Mucosa of rectum (tissue), 2 donors: ENCODE measurements around the gene SMIM5.
"Not testable (repeated sequence)": the region's sequence is repeated elsewhere in the genome, so short reads cannot be mapped to it uniquely, and the experiment has no call there.

Experiments
- H3K27ac ChIP-seq, 2 donors: one replicate each; pipeline ENCODE4 v1.7.0; 2013; ENCODE audit warnings: inconsistent platforms in 2 of 2, low read depth in 2 of 2, low read length in 2 of 2
- H3K27me3 ChIP-seq, 2 donors: one replicate each; pipeline ENCODE4 v1.7.0; 2013; ENCODE audit warnings: low read length in 2 of 2; ENCODE audit not compliant: control insufficient read depth in 2 of 2, insufficient read depth in 2 of 2
- H3K36me3 ChIP-seq, 2 donors: one replicate each; pipeline ENCODE4 v1.7.0; 2013; ENCODE audit warnings: low read length in 2 of 2; ENCODE audit not compliant: control insufficient read depth in 2 of 2, insufficient read depth in 2 of 2
- H3K4me1 ChIP-seq, 2 donors: one replicate each; pipeline ENCODE4 v1.7.0; 2013; ENCODE audit warnings: low read length in 2 of 2, mild to moderate bottlenecking in 1 of 2; ENCODE audit not compliant: control insufficient read depth in 2 of 2, insufficient read depth in 2 of 2
- H3K4me3 ChIP-seq, 2 donors: one replicate each; pipeline ENCODE4 v1.7.0; 2013; ENCODE audit warnings: low read length in 2 of 2
- H3K9ac ChIP-seq, 2 donors: one replicate each; pipeline ENCODE4 v1.7.0; 2013; ENCODE audit warnings: low read length in 2 of 2, low read depth in 1 of 2, mild to moderate bottlenecking in 1 of 2
- H3K9me3 ChIP-seq, 2 donors: one replicate each; pipeline ENCODE4 v1.7.0; 2013; ENCODE audit warnings: low read length in 2 of 2; ENCODE audit not compliant: control insufficient read depth in 2 of 2
- donor health status: healthy.
- donor health status: Normal muscosa, but diverticular disease.

Gene SMIM5

GRCh38 chr17:75633486-75634375, 497 bp downstream of the SMIM5 start:
- peak overlapping the region; percentile 70 to 80 for H3K27ac ChIP-seq
- H3K9ac ChIP-seq, result peak overlapping the region; percentile 56 to 64
- H3K27me3 ChIP-seq, result no peaks in the 10 kb centered on the region
- H3K4me3 ChIP-seq, result peak overlapping the region; percentile 30 to 31
- peaks cover 46 to 56% of the 10 kb centered on the region in 2 donors for H3K4me1 ChIP-seq
- H3K36me3 ChIP-seq, result peaks cover 0 to 6% of the 10 kb centered on the region in 2 donors
- no peaks in the 10 kb centered on the region for H3K9me3 ChIP-seq

GRCh38 chr17:75634376-75634740, 1.1 kb downstream of the SMIM5 start:
- Histone ChIP-seq H3K27ac (peak overlapping the region in 1 of 2 donors; percentile 80), H3K4me1 (peaks cover 46 to 56% of the 10 kb centered on the region in 2 donors), H3K4me3 (peak overlapping the region; percentile 30 to 31), H3K27me3 (no peaks in the 10 kb centered on the region), H3K9me3 (no peaks in the 10 kb centered on the region), H3K36me3 (peaks cover 0 to 6% of the 10 kb centered on the region in 2 donors), H3K9ac (peak overlapping the region in 1 of 2 donors; percentile 64)

- Histone ChIP-seq H3K9ac (peak overlapping the region; percentile 1 to 52), H3K9me3 (no peaks in the 10 kb centered on the region), H3K4me3 (peak overlapping the region in 1 of 2 donors; percentile 4)
Measured at GRCh38 chr17:75634754-75635609, 1.7 kb downstream of the SMIM5 start.

GRCh38 chr17:75635610-75636202, 2.5 kb downstream of the SMIM5 start:
- no peak overlapping the region for H3K4me3 ChIP-seq
- H3K9me3 ChIP-seq, result no peaks in the 10 kb centered on the region
- peaks cover 0 to 3% of the 10 kb centered on the region in 2 donors for H3K36me3 ChIP-seq
- peak overlapping the region; percentile 1 to 52 for H3K9ac ChIP-seq
- H3K4me1 ChIP-seq, result peaks cover 53 to 67% of the 10 kb centered on the region in 2 donors
- H3K27me3 ChIP-seq, result no peaks in the 10 kb centered on the region
- H3K27ac ChIP-seq, result peak overlapping the region; percentile 43 to 73

More at GRCh38 chr17:75634754-75635609, 1.7 kb downstream of the SMIM5 start:
- H3K4me1 ChIP-seq, result peaks cover 50 to 61% of the 10 kb centered on the region in 2 donors
- H3K36me3 ChIP-seq, result peaks cover 0 to 6% of the 10 kb centered on the region in 2 donors
- H3K27ac ChIP-seq, result peak overlapping the region; percentile 43 to 73
- no peaks in the 10 kb centered on the region for H3K27me3 ChIP-seq

- peak overlapping the region; percentile 43 to 73 for H3K27ac ChIP-seq
- no peaks in the 10 kb centered on the region for H3K9me3 ChIP-seq
- H3K36me3 ChIP-seq, result peaks cover 0 to 3% of the 10 kb centered on the region in 2 donors
- H3K9ac ChIP-seq, result peak overlapping the region in 1 of 2 donors; percentile 52
- no peak overlapping the region for H3K4me3 ChIP-seq
- peaks cover 55 to 72% of the 10 kb centered on the region in 2 donors for H3K4me1 ChIP-seq
- no peaks in the 10 kb centered on the region for H3K27me3 ChIP-seq
Measured at GRCh38 chr17:75636381-75637142, 3.3 kb downstream of the SMIM5 start.

- Histone ChIP-seq H3K27me3 (no peaks in the 10 kb centered on the region), H3K9me3 (no peaks in the 10 kb centered on the region), H3K4me1 (peaks cover 61 to 74% of the 10 kb centered on the region in 2 donors), H3K36me3 (no peaks in the 10 kb centered on the region), H3K4me3 (no peak overlapping the region), H3K27ac (peak overlapping the region in 1 of 2 donors; percentile 23), H3K9ac (peak overlapping the region; percentile 24 to 44)
Measured at GRCh38 chr17:75637143-75637538, 3.9 kb downstream of the SMIM5 start.

GRCh38 chr17:75637551-75637950, 4.3 kb downstream of the SMIM5 start:
- Histone ChIP-seq H3K9ac (peak overlapping the region; percentile 24 to 44), H3K27ac (peak overlapping the region in 1 of 2 donors; percentile 23), H3K4me1 (peaks cover 62 to 75% of the 10 kb centered on the region in 2 donors)

GRCh38 chr17:75638039-75638438, 4.8 kb downstream of the SMIM5 start:
- peaks cover 63 to 79% of the 10 kb centered on the region in 2 donors for H3K4me1 ChIP-seq
- H3K9me3 ChIP-seq, H3K9ac ChIP-seq, H3K27ac ChIP-seq, H3K4me3 ChIP-seq, H3K27me3 ChIP-seq, H3K36me3 ChIP-seq: not testable (repeated sequence)

More at GRCh38 chr17:75637551-75637950, 4.3 kb downstream of the SMIM5 start:
- Histone ChIP-seq H3K27me3 (no peaks in the 10 kb centered on the region), H3K9me3 (no peaks in the 10 kb centered on the region), H3K4me3 (no peak overlapping the region), H3K36me3 (no peaks in the 10 kb centered on the region)

GRCh38 chr17:75638893-75639292, 5.7 kb downstream of the SMIM5 start:
- Histone ChIP-seq H3K27ac (no peak overlapping the region), H3K4me3 (no peak overlapping the region)

More at GRCh38 chr17:75638893-75639292, 5.7 kb downstream of the SMIM5 start:
- H3K9me3 ChIP-seq, result no peaks in the 10 kb centered on the region
- peaks cover 61 to 78% of the 10 kb centered on the region in 2 donors for H3K4me1 ChIP-seq
- no peaks in the 10 kb centered on the region for H3K36me3 ChIP-seq
- H3K27me3 ChIP-seq, result no peaks in the 10 kb centered on the region
- no peak overlapping the region for H3K9ac ChIP-seq
